Activated T-cell treated with anti-CD3 and anti-CD28 coated beads, Interleukin-2, amount 50 U/mL, for 72 hours (primary cell): ENCODE results near the gene LAMTOR1. TPM values are rescaled to one million over a fixed set of nuclear protein-coding genes. Genes with fewer than 3 reads are reported as not detected.

Source experiments
- ATAC-seq, 2 donors: fragments of 150-1000 bp; cut with Tn5 transposase; replicated peaks in 1 of 2; 2 replicates each; pipeline ENCODE4 v1.10.0; 2021; ENCODE audit warnings: moderate library complexity in 2 of 2, mild to moderate bottlenecking in 1 of 2
- DNase-seq, 2 donors: peaks; one replicate each; pipeline ENCODE4 v3.0.0; 2021 to 2022; ENCODE audit warnings: mixed read lengths in 1 of 2
- H3K27ac Mint-ChIP-seq: one replicate; pipeline ENCODE4 v1.8.0; 2022; ENCODE audit warnings: mild to moderate bottlenecking, moderate library complexity, mixed read lengths
- H3K27me3 Mint-ChIP-seq: one replicate; pipeline ENCODE4 v1.8.0; 2022; ENCODE audit warnings: low read depth, mixed read lengths
- H3K36me3 Mint-ChIP-seq, 2 donors: one replicate each; pipeline ENCODE4 v1.8.0; 2022; ENCODE audit warnings: mixed read lengths in 2 of 2, mild to moderate bottlenecking in 1 of 2; ENCODE audit not compliant: insufficient read depth in 2 of 2
- H3K4me1 Mint-ChIP-seq: one replicate; pipeline ENCODE4 v1.8.0; 2022; ENCODE audit warnings: low read depth, mixed read lengths
- H3K4me3 Mint-ChIP-seq, 2 donors: one replicate each; pipeline ENCODE4 v1.8.0; 2022; ENCODE audit warnings: mild to moderate bottlenecking in 2 of 2, mixed read lengths in 2 of 2, moderate library complexity in 2 of 2
- H3K9me3 Mint-ChIP-seq, 2 donors: one replicate each; pipeline ENCODE4 v1.8.0; 2022; ENCODE audit warnings: mixed read lengths in 2 of 2
- total RNA-seq, 2 donors: library from RNA; stranded (reverse); gene quantifications; one replicate each; pipeline ENCODE4 v1.2.3, GENCODE V29; 2022

LAMTOR1 gene
- total RNA-seq, 2 donors from 2014 or later, result 43.7 to 49.9 TPM

DNA sequence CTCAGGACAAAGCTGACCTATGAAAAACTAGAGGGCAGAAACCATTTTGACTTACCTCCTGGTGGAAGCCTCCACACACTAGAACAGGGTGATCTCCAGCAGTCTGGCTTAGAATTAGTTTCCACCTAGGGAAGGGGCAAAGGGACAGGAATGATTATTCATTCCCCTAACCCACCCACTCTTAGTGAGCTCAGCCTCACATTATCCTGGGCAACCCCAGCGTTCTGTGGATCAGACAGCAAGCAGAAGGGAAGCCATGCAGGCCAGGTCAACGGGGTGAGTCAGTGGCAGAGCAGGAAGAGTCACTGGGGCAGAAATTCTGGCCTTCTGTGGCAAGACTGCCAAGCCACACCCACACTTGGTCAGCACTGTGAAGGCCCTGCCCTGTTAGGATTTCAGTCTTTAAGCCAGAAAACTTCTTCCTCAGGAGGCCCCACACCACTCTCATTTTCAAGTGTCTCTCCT is 33.3 kb downstream of the LAMTOR1 start:
- peak; percentile 59 to 76 for ATAC-seq
- Mint-ChIP-seq H3K4me1 (peaks cover 51% of the 10 kb centered on the region), H3K36me3 (peaks cover 3 to 19% of the 10 kb centered on the region in 2 donors), H3K9me3 (no peaks in the 10 kb centered on the region), H3K27ac (peak overlapping the region; percentile 67), H3K27me3 (no peaks in the 10 kb centered on the region), H3K4me3 (peak overlapping the region; percentile 15 to 63)
- peak; percentile 9 to 12 for DNase-seq

- Mint-ChIP-seq H3K36me3 (peaks cover 3 to 18% of the 10 kb centered on the region in 2 donors), H3K4me1 (peaks cover 51% of the 10 kb centered on the region), H3K4me3 (peak overlapping the region; percentile 15 to 63), H3K27ac (peak overlapping the region; percentile 67), H3K27me3 (no peaks in the 10 kb centered on the region), H3K9me3 (no peaks in the 10 kb centered on the region)
- peak; percentile 31 to 41 for ATAC-seq
- DNase-seq, result no peak
Observed at GRCh38 chr11:72069200-72069599, 33.9 kb downstream of the LAMTOR1 start.

- no peak for DNase-seq
- ATAC-seq, result peak in 1 of 2 donors; percentile 48
- H3K4me1 Mint-ChIP-seq, result peaks cover 39% of the 10 kb centered on the region
- H3K9me3 Mint-ChIP-seq, result no peaks in the 10 kb centered on the region
- peaks cover 3 to 18% of the 10 kb centered on the region in 2 donors for H3K36me3 Mint-ChIP-seq
- no peaks in the 10 kb centered on the region for H3K27me3 Mint-ChIP-seq
- peak overlapping the region in 1 of 2 donors; percentile 7 for H3K4me3 Mint-ChIP-seq
- H3K27ac Mint-ChIP-seq, result peak overlapping the region; percentile 70
Observed at GRCh38 chr11:72067676-72068075, 35.4 kb downstream of the LAMTOR1 start.

GRCh38 chr11:72067266-72067665 is 35.8 kb downstream of the LAMTOR1 start:
- DNase-seq, result no peak
- H3K27me3 Mint-ChIP-seq, result no peaks in the 10 kb centered on the region
- H3K4me1 Mint-ChIP-seq, result peaks cover 35% of the 10 kb centered on the region
- H3K9me3 Mint-ChIP-seq, result no peaks in the 10 kb centered on the region
- peak overlapping the region in 1 of 2 donors; percentile 7 for H3K4me3 Mint-ChIP-seq
- no peak for ATAC-seq
- peak overlapping the region; percentile 70 for H3K27ac Mint-ChIP-seq
- peaks cover 3 to 18% of the 10 kb centered on the region in 2 donors for H3K36me3 Mint-ChIP-seq

GRCh38 chr11:72066855-72067254 is 36.2 kb downstream of the LAMTOR1 start:
- DNase-seq (no peak), ATAC-seq (no peak)
- Mint-ChIP-seq H3K9me3 (no peaks in the 10 kb centered on the region), H3K36me3 (peaks cover 5 to 18% of the 10 kb centered on the region in 2 donors), H3K4me1 (peaks cover 30% of the 10 kb centered on the region), H3K4me3 (no peak overlapping the region), H3K27ac (no peak overlapping the region), H3K27me3 (no peaks in the 10 kb centered on the region)

DNA sequence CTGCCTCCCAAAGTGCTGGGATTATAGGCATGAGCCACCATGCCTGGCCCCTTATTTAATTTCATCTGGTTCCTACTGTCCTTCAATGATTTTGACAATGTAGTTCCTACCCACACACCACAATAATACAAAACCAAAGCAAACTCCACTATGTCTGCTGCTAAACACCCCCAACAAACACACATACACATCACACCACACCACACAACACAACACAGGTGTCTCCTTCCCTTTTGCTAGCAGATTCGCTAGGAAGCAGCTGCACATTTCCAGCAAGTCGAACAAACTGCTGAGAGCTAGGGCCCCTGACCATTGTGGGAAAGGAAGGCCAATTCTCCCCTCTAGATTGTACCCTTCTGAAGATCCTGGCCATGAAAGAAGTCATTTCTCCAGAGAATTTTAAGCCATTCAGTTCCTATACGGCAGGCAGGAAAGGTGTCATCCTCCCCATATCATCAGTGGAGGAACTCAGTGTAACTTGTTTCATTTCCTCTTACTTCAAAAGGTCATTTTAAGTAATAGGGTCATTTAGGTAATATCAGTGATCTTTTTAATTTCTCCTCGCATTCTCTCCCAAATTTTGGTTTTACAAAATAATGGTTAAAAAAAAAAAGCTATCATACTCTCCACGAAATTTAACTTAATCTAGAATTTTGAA is 41.2 kb downstream of the LAMTOR1 start:
- no peaks in the 10 kb centered on the region for H3K4me1 Mint-ChIP-seq
- H3K4me3 Mint-ChIP-seq, result no peak overlapping the region
- H3K27me3 Mint-ChIP-seq, result no peaks in the 10 kb centered on the region
- H3K36me3 Mint-ChIP-seq, result peaks cover 4 to 10% of the 10 kb centered on the region in 2 donors
- H3K9me3 Mint-ChIP-seq, result no peaks in the 10 kb centered on the region
- DNase-seq (no peak), ATAC-seq (no peak)
- H3K27ac Mint-ChIP-seq, result no peak overlapping the region

DNA sequence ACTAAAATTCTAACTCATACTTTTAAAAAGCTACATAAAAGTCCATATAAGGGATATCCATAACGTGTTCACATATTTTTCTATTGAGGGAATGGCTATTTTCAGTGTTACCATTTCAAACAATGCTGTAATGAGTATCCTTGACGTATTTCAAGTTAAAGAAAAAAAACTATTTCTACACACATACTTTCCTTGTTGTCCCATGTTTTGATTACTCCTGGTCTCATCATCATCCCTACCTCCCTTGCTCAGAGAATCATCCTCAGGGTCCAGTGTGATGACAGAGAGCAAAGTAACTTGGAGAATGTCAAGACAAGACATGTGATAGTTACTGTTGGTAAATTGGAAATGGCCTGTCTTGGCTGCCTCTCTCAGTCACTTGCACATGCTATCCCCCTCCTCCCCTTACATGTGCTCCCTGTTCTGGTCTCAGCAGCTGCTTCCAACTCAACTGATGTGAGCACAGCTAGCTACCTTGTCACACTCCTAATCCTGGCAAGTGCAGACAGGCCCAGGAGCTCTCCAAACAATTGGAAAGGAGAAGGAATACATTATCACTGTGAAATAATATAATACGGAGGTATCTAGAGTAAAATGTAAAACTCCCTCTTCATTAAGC is 44.6 kb downstream of the LAMTOR1 start:
- Mint-ChIP-seq H3K4me1 (peaks cover 5% of the 10 kb centered on the region), H3K36me3 (peaks cover 3 to 4% of the 10 kb centered on the region in 2 donors), H3K27ac (peak overlapping the region; percentile 4), H3K4me3 (no peak overlapping the region), H3K9me3 (no peaks in the 10 kb centered on the region), H3K27me3 (no peaks in the 10 kb centered on the region)
- no peak for DNase-seq
- no peak for ATAC-seq

DNA sequence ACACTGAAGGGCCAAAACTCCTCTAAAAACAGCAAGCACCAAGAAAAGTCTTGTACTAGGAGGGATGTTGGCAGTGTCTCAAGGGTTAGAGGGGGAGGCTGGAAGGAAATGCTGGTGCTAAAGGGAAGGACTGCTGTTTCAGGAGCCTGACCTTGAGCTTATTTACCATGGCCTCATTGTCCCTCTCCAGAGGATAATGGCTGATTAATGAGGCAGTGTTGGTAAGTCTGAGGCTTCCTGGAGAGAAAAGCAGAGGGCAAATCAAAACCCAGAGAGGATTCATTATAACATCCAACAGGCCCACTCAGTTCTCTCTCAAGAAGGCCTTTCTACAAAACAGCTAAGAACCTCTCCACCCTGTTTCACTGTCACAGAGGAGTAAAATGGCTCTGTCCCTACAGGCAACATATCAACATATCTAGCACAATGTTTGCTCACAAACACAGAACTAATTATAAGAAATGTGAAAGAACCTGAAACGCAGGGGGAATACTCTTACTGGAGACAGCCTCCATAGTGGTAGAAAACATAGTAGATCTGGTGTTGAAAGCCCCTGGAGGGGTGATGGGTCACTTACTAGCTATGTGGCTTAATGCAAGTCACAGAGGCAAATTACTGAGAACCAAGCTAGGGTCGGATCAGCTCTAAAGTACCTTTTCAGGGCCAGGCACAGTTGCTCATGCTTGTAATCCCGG is 54.2 kb downstream of the LAMTOR1 start:
- H3K4me3 Mint-ChIP-seq, result no peak overlapping the region
- DNase-seq (no peak), ATAC-seq (no peak)
- no peaks in the 10 kb centered on the region for H3K27me3 Mint-ChIP-seq
- H3K36me3 Mint-ChIP-seq, result peaks cover 0 to 3% of the 10 kb centered on the region in 2 donors
- peaks cover 15% of the 10 kb centered on the region for H3K4me1 Mint-ChIP-seq
- no peaks in the 10 kb centered on the region for H3K9me3 Mint-ChIP-seq
- H3K27ac Mint-ChIP-seq, result no peak overlapping the region

Other genes with a start within 250 kb of the LAMTOR1 start
- not detected for gene DEFB131B, start 224.8 kb downstream of the LAMTOR1 start, total RNA-seq
- 10 to 100 TPM; 21.7 to 30.1 TPM for gene XNDC1N, start 174.7 kb downstream of the LAMTOR1 start, total RNA-seq
- gene RNF121, start 174.3 kb downstream of the LAMTOR1 start, total RNA-seq, result 10 to 100 TPM; 42.0 to 47.6 TPM
- gene IL18BP, start 104.4 kb downstream of the LAMTOR1 start, total RNA-seq, result 10 to 100 TPM; 16.7 to 19.0 TPM
- gene NUMA1, start 22.8 kb downstream of the LAMTOR1 start, total RNA-seq, result 100 to 1,000 TPM; 156 to 163 TPM
- gene LRRC51, start 22.4 kb downstream of the LAMTOR1 start, total RNA-seq, result 1 to 10 TPM; 4.6 to 6.3 TPM
- not detected for gene TOMT, start 2.6 kb upstream of the LAMTOR1 start, total RNA-seq
- gene ANAPC15, start 9.4 kb upstream of the LAMTOR1 start, total RNA-seq, result 10 to 100 TPM; 63.8 to 79.8 TPM
- not detected for gene FOLR3, start 32.4 kb upstream of the LAMTOR1 start, total RNA-seq
- gene FOLR1, start 88.8 kb upstream of the LAMTOR1 start, total RNA-seq, result not detected
- not detected for gene FOLR2, start 113.5 kb upstream of the LAMTOR1 start, total RNA-seq
- gene INPPL1, start 121.5 kb upstream of the LAMTOR1 start, total RNA-seq, result 100 to 1,000 TPM; 147 to 154 TPM
- not detected for gene PHOX2A, start 140.9 kb upstream of the LAMTOR1 start, total RNA-seq